ENCODE results near the gene GMDS.

The GMDS gene

DNA sequence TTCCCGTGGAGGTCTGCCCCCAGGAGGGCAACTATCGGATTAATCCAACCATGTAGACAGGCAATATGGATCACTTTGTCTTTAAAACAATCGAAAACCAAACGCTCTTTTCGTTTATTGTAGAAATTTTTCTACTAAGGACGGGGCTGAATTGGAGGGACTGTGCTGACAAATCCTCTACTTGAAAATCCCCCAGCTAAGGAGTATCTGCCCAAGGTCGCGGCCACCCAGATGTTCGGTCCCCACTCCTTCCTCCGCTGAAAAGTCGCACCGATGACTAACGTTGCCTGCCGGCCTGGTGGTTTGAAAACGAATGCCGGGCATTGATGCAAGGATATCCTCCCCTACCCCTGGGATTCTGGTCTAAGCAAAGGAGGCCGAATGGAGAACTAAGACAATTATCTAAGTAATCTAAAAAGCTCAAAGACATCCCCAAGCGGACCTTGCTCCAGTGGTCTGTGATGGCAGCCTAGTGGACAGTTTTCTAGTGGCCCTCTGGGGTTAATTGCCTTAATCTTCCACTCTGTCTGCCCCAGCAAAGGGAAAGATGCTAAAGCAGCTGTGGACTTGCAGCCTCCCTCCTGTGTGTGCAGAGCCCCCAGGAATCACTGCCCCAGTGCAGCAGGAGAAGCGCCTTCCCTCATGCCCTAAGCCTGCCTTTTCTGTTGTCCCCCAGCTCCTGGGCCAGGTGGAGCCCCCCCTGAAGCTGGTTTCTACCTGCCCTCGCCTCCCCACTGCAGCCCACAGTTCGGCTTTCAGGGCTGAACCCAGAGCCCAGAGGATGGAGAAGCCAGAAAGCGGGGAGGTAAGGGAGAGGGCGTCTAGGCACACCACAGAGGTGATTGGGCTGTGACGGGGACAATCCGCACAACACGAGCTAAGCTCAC is 639.3 kb downstream of the GMDS start:
- H2BK12ac ChIP-seq (ENCODE audit: low read length) = no peak overlapping the region
- no peak overlapping the region for H3K9ac ChIP-seq (ENCODE audit: low read length)
- H3K27ac ChIP-seq (ENCODE audit: low read depth, low read length) = no peak overlapping the region
- H3K4me3 ChIP-seq (ENCODE audit: low read depth, low read length) = no peak overlapping the region
- no peak overlapping the region for H2AFZ ChIP-seq (ENCODE audit: insufficient read depth, low read length, poor library complexity)
- H3K23ac ChIP-seq (ENCODE audit: low read length) = no peak overlapping the region
- H3K4ac ChIP-seq (ENCODE audit: low read depth, low read length) = no peak overlapping the region
- H3K36me3 ChIP-seq (ENCODE audit: control insufficient read depth in 1 of 2, insufficient read depth in 2 of 2, low read length in 2 of 2) = no peaks in the 10 kb centered on the region
- H4K8ac ChIP-seq (ENCODE audit: low read depth, low read length) = no peak overlapping the region
- peaks cover 2% of the 10 kb centered on the region for H3K9me3 ChIP-seq (ENCODE audit: insufficient read depth, low read depth, low read length)
- WGBS (ENCODE audit: extremely low coverage, insufficient coverage, insufficient read length) = no CpG with 5 or more reads among the region's 26 CpGs
- no peak for DNase-seq
- no peaks in the 10 kb centered on the region for H3K79me1 ChIP-seq (ENCODE audit: low read length)
- no peak overlapping the region for H2BK5ac ChIP-seq (ENCODE audit: low read depth, low read length, poor library complexity)
- H3K27me3 ChIP-seq (ENCODE audit: insufficient read depth, low read length) = peaks cover 66% of the 10 kb centered on the region
- no peak overlapping the region for H4K91ac ChIP-seq (ENCODE audit: low read depth, low read length)
- no peak overlapping the region for H2AK5ac ChIP-seq (ENCODE audit: low read length)
- H4K12ac ChIP-seq (ENCODE audit: low read depth, low read length) = no peak overlapping the region
- H3K4me1 ChIP-seq (ENCODE audit: control insufficient read depth in 1 of 2, insufficient read depth in 2 of 2, low read length in 2 of 2) = peaks cover 29 to 31% of the 10 kb centered on the region in 2 experiments
- no peaks in the 10 kb centered on the region for H3K79me2 ChIP-seq (ENCODE audit: control insufficient read depth, insufficient read depth, low read length, poor library complexity)
- no peak overlapping the region for H3K14ac ChIP-seq (ENCODE audit: low read length)
- no peak overlapping the region for H3K18ac ChIP-seq (ENCODE audit: low read length)
- no peak overlapping the region for H2BK120ac ChIP-seq (ENCODE audit: insufficient read depth, low read length, poor library complexity)
- H3K4me2 ChIP-seq (ENCODE audit: low read length) = no peak overlapping the region

DNA sequence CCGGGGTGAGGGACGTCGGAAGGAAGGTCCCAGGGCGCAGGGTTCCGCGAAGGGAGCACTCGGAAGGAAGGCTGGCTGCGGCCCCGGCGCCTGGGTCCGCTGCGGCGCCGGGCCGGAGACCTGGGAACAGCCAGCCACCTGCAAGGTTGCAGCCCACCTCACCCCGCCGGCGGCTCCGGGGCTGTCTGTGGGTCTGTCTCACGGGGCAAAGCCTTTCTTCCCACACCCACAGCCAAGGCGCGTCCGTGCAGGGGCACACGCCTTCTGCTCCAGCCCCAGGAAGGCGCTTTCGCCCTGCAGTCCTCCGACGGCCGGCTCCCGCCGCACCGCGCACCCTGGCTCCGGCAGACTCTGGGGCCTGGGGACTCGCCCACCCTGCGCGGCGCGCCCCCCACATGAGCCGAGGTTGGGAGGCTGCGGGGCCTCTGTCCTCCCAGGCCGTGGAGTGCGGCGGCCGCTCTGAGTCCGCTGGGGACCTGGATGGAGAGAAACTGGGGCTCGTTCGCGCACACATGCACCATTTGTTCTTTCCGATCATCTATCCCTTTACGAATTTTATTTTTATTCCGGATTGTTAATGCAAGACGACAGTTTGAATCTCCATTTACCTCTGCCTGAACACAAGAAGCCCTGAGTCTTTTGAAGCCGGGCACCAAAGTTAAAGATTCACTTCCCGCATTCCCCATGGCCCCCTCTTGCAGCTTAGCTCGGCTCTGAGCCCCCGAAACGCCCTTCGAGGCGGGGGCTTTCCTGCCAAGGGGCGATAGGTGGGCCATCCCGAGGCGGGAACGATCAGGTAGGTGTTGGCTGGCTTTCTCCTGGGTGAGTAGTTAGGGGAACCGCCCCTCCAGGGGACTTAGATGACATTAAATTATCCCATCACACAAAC is 640.2 kb downstream of the GMDS start:
- H2BK120ac ChIP-seq (ENCODE audit: insufficient read depth, low read length, poor library complexity) = no peak overlapping the region

DNA sequence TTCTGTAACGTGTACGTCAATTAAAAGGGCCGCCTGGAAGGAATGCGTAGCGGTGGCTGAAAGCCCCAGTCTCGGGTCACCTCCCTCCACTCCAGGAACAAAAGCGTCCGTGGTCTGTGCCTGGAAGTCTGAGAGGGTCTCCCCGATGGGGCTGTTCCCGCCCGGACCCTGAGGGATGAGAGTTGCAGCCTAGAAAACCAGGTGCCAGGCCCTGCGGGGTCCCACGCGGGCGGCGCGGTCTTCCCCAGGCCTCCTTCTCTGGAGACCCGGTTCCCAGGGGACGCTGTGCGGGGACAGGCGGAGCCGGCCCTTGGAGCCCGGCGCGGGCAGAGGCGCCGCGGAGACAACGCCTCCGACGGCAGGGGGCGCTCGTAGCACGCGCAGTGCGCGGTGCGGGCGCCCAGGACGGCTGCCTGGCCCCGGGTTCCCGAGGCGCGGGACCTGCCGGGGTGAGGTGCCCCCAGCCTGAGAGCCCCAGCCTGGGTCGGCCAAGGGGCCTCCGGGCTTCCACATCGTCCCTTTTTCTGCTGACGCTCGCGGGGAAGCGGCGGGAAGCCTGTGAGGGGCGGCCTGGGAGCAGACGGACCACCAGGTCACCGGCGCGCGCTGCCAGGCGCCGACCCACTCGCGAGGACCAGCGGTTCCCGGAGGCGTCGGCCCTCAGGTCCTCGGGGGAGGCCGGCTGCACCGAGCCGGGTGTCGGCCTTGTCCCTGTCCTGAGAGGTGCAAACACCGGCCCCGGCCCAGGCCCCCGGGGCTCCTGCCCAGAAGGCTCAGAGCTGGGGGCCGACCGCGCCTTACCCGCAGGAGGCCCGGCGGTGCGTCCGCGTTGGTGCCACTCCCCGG is 641.0 kb downstream of the GMDS start:
- no CpG with 5 or more reads among the region's 85 CpGs for WGBS (ENCODE audit: extremely low coverage, insufficient coverage, insufficient read length)
- peaks cover 3% of the 10 kb centered on the region for H3K9me3 ChIP-seq (ENCODE audit: insufficient read depth, low read depth, low read length)
- H3K4ac ChIP-seq (ENCODE audit: low read depth, low read length) = no peak overlapping the region
- peaks cover 24 to 25% of the 10 kb centered on the region in 2 experiments for H3K4me1 ChIP-seq (ENCODE audit: control insufficient read depth in 1 of 2, insufficient read depth in 2 of 2, low read length in 2 of 2)
- no peak overlapping the region for H2BK12ac ChIP-seq (ENCODE audit: low read length)
- no peak overlapping the region for H4K8ac ChIP-seq (ENCODE audit: low read depth, low read length)
- no peaks in the 10 kb centered on the region for H3K36me3 ChIP-seq (ENCODE audit: control insufficient read depth in 1 of 2, insufficient read depth in 2 of 2, low read length in 2 of 2)
- H2BK5ac ChIP-seq (ENCODE audit: low read depth, low read length, poor library complexity) = no peak overlapping the region
- H3K14ac ChIP-seq (ENCODE audit: low read length) = no peak overlapping the region
- H3K23ac ChIP-seq (ENCODE audit: low read length) = no peak overlapping the region
- H2BK120ac ChIP-seq (ENCODE audit: insufficient read depth, low read length, poor library complexity) = no peak overlapping the region
- H4K91ac ChIP-seq (ENCODE audit: low read depth, low read length) = no peak overlapping the region
- peak overlapping the region; percentile 86 for H2AFZ ChIP-seq (ENCODE audit: insufficient read depth, low read length, poor library complexity)
- no peaks in the 10 kb centered on the region for H3K79me1 ChIP-seq (ENCODE audit: low read length)
- no peak overlapping the region for H3K27ac ChIP-seq (ENCODE audit: low read depth, low read length)
- H4K12ac ChIP-seq (ENCODE audit: low read depth, low read length) = no peak overlapping the region
- peak overlapping the region; percentile 87 for H3K4me2 ChIP-seq (ENCODE audit: low read length)
- no peak overlapping the region for H3K18ac ChIP-seq (ENCODE audit: low read length)
- H3K9ac ChIP-seq (ENCODE audit: low read length) = peak overlapping the region; percentile 45
- H3K79me2 ChIP-seq (ENCODE audit: control insufficient read depth, insufficient read depth, low read length, poor library complexity) = no peaks in the 10 kb centered on the region
- peaks cover 56% of the 10 kb centered on the region for H3K27me3 ChIP-seq (ENCODE audit: insufficient read depth, low read length)
- H3K4me3 ChIP-seq (ENCODE audit: low read depth, low read length) = peak overlapping the region; percentile 25
- peak; percentile 46 to 88 for DNase-seq
- H2AK5ac ChIP-seq (ENCODE audit: low read length) = no peak overlapping the region

More for the DNA sequence above, 640.2 kb downstream of the GMDS start:
- peak overlapping the region; percentile 26 for H3K4me3 ChIP-seq (ENCODE audit: low read depth, low read length)
- H3K23ac ChIP-seq (ENCODE audit: low read length) = no peak overlapping the region
- H3K4me2 ChIP-seq (ENCODE audit: low read length) = peak overlapping the region; percentile 87
- no peak overlapping the region for H4K8ac ChIP-seq (ENCODE audit: low read depth, low read length)
- H3K27me3 ChIP-seq (ENCODE audit: insufficient read depth, low read length) = peaks cover 58% of the 10 kb centered on the region
- H3K79me2 ChIP-seq (ENCODE audit: control insufficient read depth, insufficient read depth, low read length, poor library complexity) = no peaks in the 10 kb centered on the region
- no peak overlapping the region for H3K27ac ChIP-seq (ENCODE audit: low read depth, low read length)
- no peak overlapping the region for H3K9ac ChIP-seq (ENCODE audit: low read length)
- DNase-seq = no peak
- H3K79me1 ChIP-seq (ENCODE audit: low read length) = no peaks in the 10 kb centered on the region
- no peak overlapping the region for H3K18ac ChIP-seq (ENCODE audit: low read length)
- peaks cover 2% of the 10 kb centered on the region for H3K9me3 ChIP-seq (ENCODE audit: insufficient read depth, low read depth, low read length)
- H2AK5ac ChIP-seq (ENCODE audit: low read length) = no peak overlapping the region
- H4K12ac ChIP-seq (ENCODE audit: low read depth, low read length) = no peak overlapping the region
- no peak overlapping the region for H2BK5ac ChIP-seq (ENCODE audit: low read depth, low read length, poor library complexity)
- no CpG with 5 or more reads among the region's 65 CpGs for WGBS (ENCODE audit: extremely low coverage, insufficient coverage, insufficient read length)
- no peak overlapping the region for H2BK12ac ChIP-seq (ENCODE audit: low read length)
- H3K14ac ChIP-seq (ENCODE audit: low read length) = no peak overlapping the region
- no peak overlapping the region for H2AFZ ChIP-seq (ENCODE audit: insufficient read depth, low read length, poor library complexity)
- peaks cover 25 to 26% of the 10 kb centered on the region in 2 experiments for H3K4me1 ChIP-seq (ENCODE audit: control insufficient read depth in 1 of 2, insufficient read depth in 2 of 2, low read length in 2 of 2)
- no peaks in the 10 kb centered on the region for H3K36me3 ChIP-seq (ENCODE audit: control insufficient read depth in 1 of 2, insufficient read depth in 2 of 2, low read length in 2 of 2)
- H4K91ac ChIP-seq (ENCODE audit: low read depth, low read length) = no peak overlapping the region
- H3K4ac ChIP-seq (ENCODE audit: low read depth, low read length) = no peak overlapping the region

DNA sequence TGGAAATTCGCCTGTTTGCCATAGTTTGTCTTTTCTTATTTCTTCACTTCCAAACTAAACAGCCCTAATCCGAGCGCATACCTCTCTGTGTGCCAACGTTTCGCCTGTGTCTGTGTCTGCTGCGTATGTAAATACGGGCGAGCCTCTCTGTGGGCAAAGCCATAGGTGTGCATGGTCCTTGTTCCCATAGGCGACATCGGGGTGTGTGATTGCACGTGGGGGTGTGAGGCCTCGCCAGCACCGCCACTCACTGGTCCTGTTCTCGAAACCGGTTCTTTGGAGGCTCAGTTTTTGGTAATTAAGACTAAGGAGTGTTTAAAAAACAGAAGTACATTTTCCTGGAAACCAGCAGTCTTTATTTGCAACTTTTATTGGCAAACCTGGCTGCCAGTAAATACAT is 641.7 kb downstream of the GMDS start:
- Histone ChIP-seq H3K4me1 (ENCODE audit: control insufficient read depth in 1 of 2, insufficient read depth in 2 of 2, low read length in 2 of 2) (peaks cover 18 to 21% of the 10 kb centered on the region in 2 experiments), H3K18ac (ENCODE audit: low read length) (no peak overlapping the region), H3K9me3 (ENCODE audit: insufficient read depth, low read depth, low read length) (peaks cover 4% of the 10 kb centered on the region), H3K27me3 (ENCODE audit: insufficient read depth, low read length) (peaks cover 50% of the 10 kb centered on the region), H3K23ac (ENCODE audit: low read length) (no peak overlapping the region), H3K27ac (ENCODE audit: low read depth, low read length) (no peak overlapping the region), H3K79me2 (ENCODE audit: control insufficient read depth, insufficient read depth, low read length, poor library complexity) (no peaks in the 10 kb centered on the region), H2AK5ac (ENCODE audit: low read length) (no peak overlapping the region), H3K14ac (ENCODE audit: low read length) (no peak overlapping the region), H4K12ac (ENCODE audit: low read depth, low read length) (no peak overlapping the region), H3K4me3 (ENCODE audit: low read depth, low read length) (no peak overlapping the region), H3K79me1 (ENCODE audit: low read length) (no peaks in the 10 kb centered on the region), H3K9ac (ENCODE audit: low read length) (no peak overlapping the region), H4K8ac (ENCODE audit: low read depth, low read length) (no peak overlapping the region), H3K36me3 (ENCODE audit: control insufficient read depth in 1 of 2, insufficient read depth in 2 of 2, low read length in 2 of 2) (no peaks in the 10 kb centered on the region), H2BK120ac (ENCODE audit: insufficient read depth, low read length, poor library complexity) (no peak overlapping the region), H2AFZ (ENCODE audit: insufficient read depth, low read length, poor library complexity) (no peak overlapping the region), H2BK5ac (ENCODE audit: low read depth, low read length, poor library complexity) (no peak overlapping the region), H3K4me2 (ENCODE audit: low read length) (peak overlapping the region; percentile 87), H2BK12ac (ENCODE audit: low read length) (no peak overlapping the region), H3K4ac (ENCODE audit: low read depth, low read length) (no peak overlapping the region), H4K91ac (ENCODE audit: low read depth, low read length) (no peak overlapping the region)
- DNase-seq = no peak
- WGBS (ENCODE audit: extremely low coverage, insufficient coverage, insufficient read length) = no CpG with 5 or more reads among the region's 15 CpGs
